Ovary (tissue), 3 donors: ENCODE results near the gene WNT2.

Experiments
- CTCF ChIP-seq, 3 donors: fragments of 450-650 bp in 2 of 3; fragments of 200-600 bp in 1 of 3; IDR thresholded peaks; one replicate each; pipeline versions ENCODE4 v1.5.1 to v1.8.0; 2016 to 2022; ENCODE audit warnings: antibody characterized with exemption in 3 of 3, mild to moderate bottlenecking in 1 of 3
- POLR2A ChIP-seq: fragments of 450-650 bp; IDR thresholded peaks from one replicate; pipeline ENCODE4 v1.6.1; 2017; ENCODE audit warnings: antibody characterized with exemption, mild to moderate bottlenecking, moderate library complexity
- donor health status: DM: no; HTN: no; CAD: no.

- TF ChIP-seq POLR2A (no peak), CTCF (IDR thresholded peaks at IDR 0.05) (no peak)
Measured at GRCh38 chr7:117333168-117333567, 10.3 kb upstream of the WNT2 start.
